HG03097 (cell line): ENCODE results near the gene ABR.
"Not testable (repeated sequence)": the region's sequence is repeated elsewhere in the genome, so short reads cannot be mapped to it uniquely, and the experiment has no call there.

ENCODE experiments used
- ATAC-seq: cut with Tn5 transposase; IDR thresholded peaks from one replicate; pipeline ENCODE4 v1.9.1; 2021; ENCODE audit not compliant: unreplicated experiment, low FRiP score

The ABR gene

GRCh38 chr17:973053-973452, 206.7 kb downstream of the ABR start:
- ATAC-seq = no peak

GRCh38 chr17:971861-972260, 207.9 kb downstream of the ABR start:
- not testable (repeated sequence) for ATAC-seq

- no peak for ATAC-seq
Measured at GRCh38 chr17:970364-970763, 209.4 kb downstream of the ABR start.

- no peak for ATAC-seq
Measured at GRCh38 chr17:969811-970355, 209.9 kb downstream of the ABR start.

DNA sequence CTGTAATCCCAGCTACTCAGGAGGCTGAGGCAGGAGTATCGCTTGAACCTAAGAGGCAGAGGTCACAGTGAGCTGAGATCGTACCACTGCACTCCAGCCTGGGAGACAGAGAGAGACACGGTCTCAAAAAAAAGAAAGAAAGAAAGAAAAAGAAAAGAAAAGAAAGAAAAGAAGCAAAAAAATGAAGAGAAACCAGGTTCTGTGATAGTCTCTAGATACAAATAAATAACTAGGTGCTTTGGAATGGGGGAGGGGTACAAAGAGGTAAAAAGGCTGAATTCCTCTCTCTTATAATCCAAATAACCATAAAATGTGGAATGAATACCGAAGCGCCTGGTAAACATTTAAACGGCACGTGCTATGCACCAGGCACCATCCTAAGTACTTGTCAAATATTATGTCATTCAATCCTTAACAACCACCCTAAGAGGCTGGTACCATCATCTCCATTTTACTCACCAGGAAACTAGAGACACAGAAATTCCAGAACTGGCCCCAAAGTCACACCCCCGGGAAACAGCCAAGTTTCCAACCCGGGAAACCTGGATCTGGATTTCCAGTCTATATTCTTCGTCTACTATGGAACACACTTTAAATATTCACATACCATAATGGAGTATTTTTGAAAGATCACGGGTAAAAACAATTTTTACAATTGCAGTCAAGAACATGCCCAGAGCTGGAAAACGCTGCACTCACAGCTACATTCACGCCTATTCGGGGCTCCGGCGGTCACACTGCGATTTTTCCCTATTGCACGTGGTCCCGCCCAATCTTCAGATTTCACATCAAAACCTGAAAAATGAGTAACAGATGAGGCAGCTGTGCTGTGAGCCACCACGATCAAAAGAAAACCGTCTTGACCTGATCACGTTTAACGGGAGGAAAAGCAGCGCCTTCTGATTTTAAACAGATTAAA, 210.7 kb downstream of the ABR start:
- no peak for ATAC-seq

- no peak for ATAC-seq
Measured at GRCh38 chr17:967122-967521, 212.7 kb downstream of the ABR start.

GRCh38 chr17:965311-965989, 214.3 kb downstream of the ABR start:
- ATAC-seq = no peak

- ATAC-seq = no peak
Measured at GRCh38 chr17:964876-965275, 214.9 kb downstream of the ABR start.

DNA sequence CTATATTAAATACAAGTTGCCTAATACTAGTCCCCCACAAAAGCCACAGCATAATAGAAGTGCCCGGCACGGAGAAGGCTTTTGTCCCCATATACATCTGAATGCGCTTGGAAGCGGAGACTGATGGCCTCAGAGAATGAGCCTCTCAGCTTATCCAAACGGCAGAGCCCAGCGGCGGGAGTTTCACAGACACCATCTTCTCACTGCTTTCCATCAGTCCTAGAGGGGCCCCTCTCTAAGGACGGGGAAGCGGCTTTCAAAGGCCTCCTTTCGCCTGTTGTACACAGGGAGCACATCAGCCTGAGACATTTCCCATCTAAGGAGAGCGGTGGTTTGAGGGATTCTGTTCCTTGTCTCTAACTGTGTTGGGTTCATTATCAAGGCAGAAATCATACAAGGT, 217.1 kb downstream of the ABR start:
- no peak for ATAC-seq

GRCh38 chr17:962166-962565, 217.6 kb downstream of the ABR start:
- no peak for ATAC-seq

DNA sequence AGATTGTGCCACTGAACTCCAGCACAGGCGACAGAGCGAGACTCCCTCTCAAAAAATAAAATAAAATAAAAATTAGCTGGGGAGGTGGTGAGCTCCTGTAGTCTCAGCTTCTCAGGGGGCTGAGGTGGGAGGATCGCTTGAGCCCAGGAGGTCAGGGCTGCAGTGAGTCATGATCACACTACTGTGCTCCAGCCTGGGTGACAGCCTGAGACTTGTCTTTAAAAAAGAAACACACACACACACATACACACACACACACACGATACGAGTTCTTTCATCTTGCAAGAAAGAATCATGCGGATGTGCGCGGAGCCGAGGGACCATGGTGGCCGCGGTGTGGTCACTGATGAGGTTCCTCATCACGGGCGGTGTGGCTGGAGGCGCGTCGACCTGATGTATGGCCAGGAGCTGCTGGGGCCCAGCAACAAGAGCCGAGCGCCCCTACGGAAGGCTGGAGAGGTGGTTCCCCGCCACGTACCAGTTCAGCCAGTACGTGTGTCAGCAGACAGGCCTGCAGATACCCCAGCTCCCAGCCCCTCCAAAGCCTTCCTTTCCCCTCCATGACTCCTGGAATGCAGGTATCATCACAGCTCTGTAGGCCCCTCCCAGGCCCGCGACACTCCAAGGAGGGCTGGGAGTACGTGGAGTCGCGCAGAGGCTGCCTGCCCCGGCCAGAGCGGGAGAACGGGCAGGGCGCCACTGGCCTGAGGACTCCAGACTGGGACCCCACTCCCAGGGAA, 220.9 kb downstream of the ABR start:
- ATAC-seq = no peak

DNA sequence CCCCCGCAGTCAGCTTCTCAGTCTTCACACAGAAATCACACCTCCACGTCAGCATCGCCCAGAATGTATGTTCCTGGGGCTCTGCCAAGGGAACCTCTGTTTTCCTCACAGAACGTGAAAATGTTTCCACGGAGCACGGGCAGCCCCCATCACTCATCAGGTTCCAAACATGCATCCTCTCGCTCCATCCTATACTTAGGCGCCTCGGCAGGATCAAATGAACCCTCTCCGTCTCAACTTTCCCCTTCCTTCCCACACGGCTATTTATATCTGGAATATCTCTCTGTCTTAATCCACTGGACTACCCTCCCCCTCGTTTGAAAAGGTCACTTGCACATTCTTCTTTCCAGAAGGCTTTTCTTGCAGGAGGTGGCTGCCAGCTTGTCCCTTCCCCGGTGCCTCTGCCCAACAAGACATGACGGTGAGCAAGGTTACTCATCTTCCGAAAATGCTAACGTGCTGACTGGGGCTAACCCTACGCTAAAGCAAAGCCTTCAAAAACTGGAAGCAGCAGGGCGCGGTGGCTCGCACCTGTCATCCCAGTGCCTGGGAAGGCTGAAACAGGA, 221.8 kb downstream of the ABR start:
- ATAC-seq = no peak

DNA sequence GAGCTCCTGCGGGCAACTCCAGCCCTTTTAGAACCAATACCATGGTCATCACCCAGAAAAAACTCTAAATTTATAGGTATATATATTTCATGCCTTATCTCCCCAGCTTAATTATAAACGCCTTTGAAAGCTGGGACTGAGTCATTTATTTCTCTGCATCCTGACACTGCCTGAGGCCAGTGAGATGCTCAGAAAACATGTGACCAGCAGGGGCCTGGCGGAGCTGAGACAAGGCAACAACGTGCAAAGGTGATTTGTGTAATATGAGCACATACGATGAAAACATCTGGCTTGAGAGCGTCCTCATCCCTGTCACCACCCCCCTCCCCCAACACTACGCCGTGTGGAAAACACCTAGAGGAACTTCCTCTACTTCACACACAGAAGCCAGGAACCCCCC, 222.9 kb downstream of the ABR start:
- ATAC-seq = no peak

DNA sequence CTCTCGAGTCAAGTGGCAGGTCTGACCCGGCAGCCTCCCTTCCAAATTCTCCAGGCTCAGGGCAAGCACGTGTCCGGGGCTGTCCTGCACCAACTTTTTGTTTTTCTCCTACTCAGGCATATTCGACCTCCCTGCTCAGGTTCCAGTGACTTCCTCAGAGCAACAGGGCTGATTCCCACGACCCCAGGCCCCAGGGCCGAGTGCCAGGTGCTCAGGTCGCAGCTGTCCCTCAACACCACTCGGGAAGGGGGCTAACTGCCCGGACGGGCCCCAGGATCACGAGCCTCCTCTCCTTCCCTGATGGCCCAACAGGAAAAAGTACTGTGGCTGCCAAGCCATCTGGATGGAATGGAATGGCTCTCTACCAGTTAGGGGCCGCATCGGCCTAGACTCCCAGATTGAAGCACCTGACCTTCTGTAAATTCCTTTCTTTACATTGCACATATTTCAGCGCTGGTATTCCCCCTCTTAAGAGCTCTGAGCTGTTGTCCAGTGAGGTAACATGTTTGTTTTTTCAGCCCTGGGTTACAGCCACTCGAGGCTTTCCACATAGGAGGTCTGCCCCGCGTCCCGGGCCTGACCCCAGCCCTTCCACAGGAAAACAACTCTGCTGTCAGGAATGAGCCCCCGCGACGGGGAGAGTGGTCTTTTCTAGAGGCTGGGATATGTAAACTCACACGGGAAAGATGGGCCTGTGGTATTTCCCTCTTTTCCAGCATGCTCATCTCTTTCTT, 225.2 kb downstream of the ABR start:
- ATAC-seq = no peak

- ATAC-seq = no peak
Measured at GRCh38 chr17:953767-954166, 226.0 kb downstream of the ABR start.
